SK-N-SH treated with all-trans-retinoic acid at 6 μM for 48 hours (cell line): ENCODE data around the gene SH3BP5L.

Experiments
- ARNTL ChIP-seq: fragments of 450-650 bp; formaldehyde crosslinking; IDR thresholded peaks from 2 replicates; pipeline ENCODE4 v1.5.0; 2020; ENCODE audit warnings: low read depth, mild to moderate bottlenecking, moderate library complexity, borderline replicate concordance
- BACH2 ChIP-seq: fragments of 250-450 bp; sonication (Bioruptor Pico); IDR thresholded peaks from 2 replicates; pipeline ENCODE4 v1.9.0; 2021; ENCODE audit warnings: mild to moderate bottlenecking, borderline replicate concordance
- CREB5 ChIP-seq: fragments of 250-450 bp; sonication (Bioruptor Pico); IDR thresholded peaks from 2 replicates; pipeline ENCODE4 v1.5.1; 2020; ENCODE audit warnings: low read depth, mild to moderate bottlenecking, moderate library complexity
- CSDC2 ChIP-seq: fragments of 250-450 bp; sonication (Bioruptor Pico); IDR thresholded peaks from 2 replicates; pipeline ENCODE4 v1.5.0; 2020; ENCODE audit warnings: mild to moderate bottlenecking, moderate library complexity
- CSRNP3 ChIP-seq: fragments of 250-450 bp; sonication (Bioruptor Pico); IDR thresholded peaks from 2 replicates; pipeline ENCODE4 v1.5.1; 2021; ENCODE audit warnings: mild to moderate bottlenecking, moderate library complexity
- GLIS3 ChIP-seq: fragments of 250-450 bp; sonication (Bioruptor Pico); IDR thresholded peaks from 2 replicates; pipeline ENCODE4 v1.5.0; 2020; ENCODE audit warnings: mild to moderate bottlenecking, moderate library complexity
- PATZ1 ChIP-seq: fragments of 250-450 bp; sonication (Bioruptor Pico); IDR thresholded peaks from 2 replicates; pipeline ENCODE4 v1.8.0; 2020; ENCODE audit warnings: mild to moderate bottlenecking, moderate library complexity, borderline replicate concordance
- PPARA ChIP-seq: fragments of 250-450 bp; sonication (Bioruptor Pico); IDR thresholded peaks from 2 replicates; pipeline ENCODE4 v1.5.0; 2020; ENCODE audit warnings: mild to moderate bottlenecking, borderline replicate concordance
- RARB ChIP-seq: fragments of 250-450 bp; sonication (Bioruptor Pico); IDR thresholded peaks from 2 replicates; pipeline ENCODE4 v1.8.0; 2021; ENCODE audit warnings: mild to moderate bottlenecking, moderate library complexity
- TSHZ2 ChIP-seq: fragments of 250-450 bp; sonication (Bioruptor Pico); IDR thresholded peaks from 2 replicates; pipeline ENCODE4 v1.5.0; 2020; ENCODE audit warnings: mild to moderate bottlenecking, moderate library complexity
- ZC3H10 ChIP-seq: fragments of 250-450 bp; sonication (Bioruptor Pico); IDR thresholded peaks from 2 replicates; pipeline ENCODE4 v1.5.1; 2021; ENCODE audit warnings: mild to moderate bottlenecking, moderate library complexity
- ZFP3 ChIP-seq: fragments of 250-450 bp; sonication (Bioruptor Pico); IDR thresholded peaks from 2 replicates; pipeline ENCODE4 v1.5.0; 2020; ENCODE audit warnings: mild to moderate bottlenecking, moderate library complexity
- ZFP30 ChIP-seq: fragments of 450-650 bp; formaldehyde crosslinking; IDR thresholded peaks from 2 replicates; pipeline ENCODE4 v1.5.0; 2022; ENCODE audit warnings: mild to moderate bottlenecking, moderate library complexity
- ZNF70 ChIP-seq: fragments of 450-650 bp; formaldehyde crosslinking; IDR thresholded peaks from 2 replicates; pipeline ENCODE4 v1.5.0; 2020; ENCODE audit warnings: mild to moderate bottlenecking, moderate library complexity

- TF ChIP-seq ZFP30 (no peak), CREB5 (CRISPR knock-in tag) (no peak), BACH2 (CRISPR knock-in tag) (no peak), ZFP3 (CRISPR knock-in tag) (no peak), RARB (CRISPR knock-in tag) (no peak), ZC3H10 (no peak), PATZ1 (CRISPR knock-in tag) (no peak), PPARA (CRISPR knock-in tag) (no peak), TSHZ2 (CRISPR knock-in tag) (no peak), ZNF70 (no peak), CSRNP3 (CRISPR knock-in tag) (no peak), ARNTL (no peak), GLIS3 (CRISPR knock-in tag) (no peak), CSDC2 (CRISPR knock-in tag) (no peak)
Measured at GRCh38 chr1:248791010-248791409, 34.7 kb downstream of the SH3BP5L start.
